ENCODE data around the gene WNT1.

DNA sequence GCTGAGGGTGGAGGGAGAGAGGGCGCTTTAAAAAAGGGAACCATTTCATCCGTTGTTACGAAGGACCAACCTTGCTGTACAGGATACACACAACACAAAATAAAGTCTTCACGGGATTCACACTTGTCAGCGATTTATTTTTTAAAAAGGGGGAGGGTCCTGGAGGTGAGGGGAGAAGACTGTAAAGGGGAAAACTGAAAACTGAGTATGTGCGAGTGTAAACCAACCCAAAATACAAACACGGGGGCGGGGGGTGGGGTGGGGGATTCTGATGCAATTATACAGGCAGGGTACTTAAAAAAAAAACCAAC is 41.0 kb downstream of the WNT1 start:
- TF ChIP-seq CTCF (IDR thresholded peaks at IDR 0.05; ENCODE audit: low read depth, low read length) (no peak), EZH2phosphoT487 (IDR thresholded peaks at IDR 0.05; ENCODE audit: low read depth) (no peak)

Measured in OCI-LY3 (cell line).